ENCODE data around the gene NUF2.
"Not testable (repeated sequence)": the region's sequence is repeated elsewhere in the genome, so short reads cannot be mapped to it uniquely, and the experiment has no call there.

The NUF2 gene

GRCh38 chr1:163347106-163347505 lies 25.4 kb downstream of the NUF2 start:
- peaks cover 89% of the 10 kb centered on the region for H3K36me3 ChIP-seq
- H3K9me3 ChIP-seq (ENCODE audit: severe bottlenecking) = no peaks in the 10 kb centered on the region
- no peaks in the 10 kb centered on the region for H3K27me3 ChIP-seq (ENCODE audit: insufficient read depth, low read depth, severe bottlenecking)
- no peak for TF ChIP-seq CTCF (IDR thresholded peaks at IDR 0.05; ENCODE audit: low read depth, low read length)
- DNase-seq = no peak
- H3K4me3 ChIP-seq (ENCODE audit: low read depth, low read length) = no peak overlapping the region
- H3K27ac ChIP-seq = no peak overlapping the region

GRCh38 chr1:163351912-163352311 lies 30.2 kb downstream of the NUF2 start:
- no peak for DNase-seq
- no peak overlapping the region for H3K4me3 ChIP-seq (ENCODE audit: low read depth, low read length)
- peaks cover 86% of the 10 kb centered on the region for H3K36me3 ChIP-seq
- H3K27ac ChIP-seq = no peak overlapping the region
- no peaks in the 10 kb centered on the region for H3K9me3 ChIP-seq (ENCODE audit: severe bottlenecking)
- no peak for TF ChIP-seq CTCF (IDR thresholded peaks at IDR 0.05; ENCODE audit: low read depth, low read length)
- no peaks in the 10 kb centered on the region for H3K27me3 ChIP-seq (ENCODE audit: insufficient read depth, low read depth, severe bottlenecking)

GRCh38 chr1:163357378-163357777 lies 35.6 kb downstream of the NUF2 start:
- Histone ChIP-seq H3K9me3 (ENCODE audit: severe bottlenecking) (no peaks in the 10 kb centered on the region), H3K27me3 (ENCODE audit: insufficient read depth, low read depth, severe bottlenecking) (no peaks in the 10 kb centered on the region), H3K27ac (no peak overlapping the region), H3K36me3 (peaks cover 32% of the 10 kb centered on the region), H3K4me3 (ENCODE audit: low read depth, low read length) (no peak overlapping the region)
- TF ChIP-seq CTCF (IDR thresholded peaks at IDR 0.05; ENCODE audit: low read depth, low read length) = no peak
- no peak for DNase-seq

- not testable (repeated sequence) for H3K9me3 ChIP-seq (ENCODE audit: severe bottlenecking); H3K4me3 ChIP-seq (ENCODE audit: low read depth, low read length); H3K27ac ChIP-seq; H3K27me3 ChIP-seq (ENCODE audit: insufficient read depth, low read depth, severe bottlenecking); DNase-seq
- peaks cover 27% of the 10 kb centered on the region for H3K36me3 ChIP-seq
Observed at GRCh38 chr1:163358172-163358571, 36.4 kb downstream of the NUF2 start.

GRCh38 chr1:163361123-163361934 lies 39.6 kb downstream of the NUF2 start:
- no peaks in the 10 kb centered on the region for H3K9me3 ChIP-seq (ENCODE audit: severe bottlenecking)
- peak; percentile 61 for DNase-seq
- no peak overlapping the region for H3K27ac ChIP-seq
- H3K4me3 ChIP-seq (ENCODE audit: low read depth, low read length) = no peak overlapping the region
- no peaks in the 10 kb centered on the region for H3K27me3 ChIP-seq (ENCODE audit: insufficient read depth, low read depth, severe bottlenecking)
- peak; percentile 79 for TF ChIP-seq CTCF (IDR thresholded peaks at IDR 0.05; ENCODE audit: low read depth, low read length)
- H3K36me3 ChIP-seq = peaks cover 5% of the 10 kb centered on the region; the same call in 1 of the 2 replicates

GRCh38 chr1:163365186-163365585 lies 43.4 kb downstream of the NUF2 start:
- Histone ChIP-seq H3K36me3 (no peaks in the 10 kb centered on the region), H3K27me3 (ENCODE audit: insufficient read depth, low read depth, severe bottlenecking) (no peaks in the 10 kb centered on the region), H3K4me3 (ENCODE audit: low read depth, low read length) (no peak overlapping the region), H3K9me3 (ENCODE audit: severe bottlenecking) (no peaks in the 10 kb centered on the region), H3K27ac (no peak overlapping the region)
- no peak for DNase-seq
- no peak for TF ChIP-seq CTCF (IDR thresholded peaks at IDR 0.05; ENCODE audit: low read depth, low read length)

Data from WERI-Rb-1 (cell line).